GM18873 (cell line): ENCODE data around the gene FRMD3.

ENCODE experiments used
- ATAC-seq: cut with Tn5 transposase; IDR thresholded peaks from one replicate; pipeline ENCODE4 v1.9.1; 2021; ENCODE audit warnings: mild to moderate bottlenecking, moderate library complexity, moderate number of reproducible peaks; ENCODE audit not compliant: unreplicated experiment, low FRiP score

Gene FRMD3

GRCh38 chr9:83538172-83538889 lies at the start of gene FRMD3:
Gene FRMD3 (minus strand): TSS chr9:83538401. CDS start chr9:83538231, 170 bp downstream.
- ATAC-seq = no peak

GRCh38 chr9:83584995-83585394 lies 46.8 kb upstream of the FRMD3 start:
- ATAC-seq = no peak

DNA sequence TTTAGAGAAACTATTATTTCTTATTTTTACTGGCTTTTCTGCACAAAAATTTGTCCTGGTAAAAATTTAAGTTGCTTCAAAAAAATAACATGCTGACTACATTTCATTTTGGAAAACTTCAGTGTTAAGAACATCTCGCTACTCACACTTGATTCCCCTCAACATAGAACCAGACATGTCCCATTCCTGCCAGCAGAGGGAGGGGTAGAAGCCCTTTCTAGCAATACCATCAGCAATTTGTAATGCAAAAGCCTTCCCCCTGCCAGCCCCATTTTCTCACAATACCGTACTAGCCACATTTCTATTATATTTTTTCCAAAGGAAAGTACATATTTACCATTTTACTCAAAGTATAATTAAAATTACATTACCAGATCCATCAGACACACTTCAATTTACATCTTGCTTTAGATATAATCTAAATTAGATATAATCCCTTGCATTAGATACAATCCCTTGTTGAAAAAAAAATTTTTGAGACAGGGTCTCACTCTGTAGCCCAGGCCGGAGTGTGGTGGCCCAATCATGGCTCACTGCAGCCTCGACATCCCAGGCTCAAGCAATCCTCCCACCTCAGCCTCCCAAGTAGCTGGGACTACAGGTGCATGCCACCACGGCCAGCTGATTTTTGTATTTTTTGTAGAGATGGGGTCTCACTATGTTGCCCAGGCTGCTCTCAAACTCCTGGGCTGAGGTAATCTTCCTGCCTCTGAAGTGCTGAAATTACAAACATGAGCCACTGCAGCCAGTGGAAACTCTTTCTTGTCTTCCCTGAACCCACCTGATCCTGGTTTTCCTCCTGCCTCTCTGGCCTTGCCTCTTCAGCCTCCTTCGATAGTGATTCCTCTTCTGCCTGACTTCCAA lies 45.2 kb upstream of the FRMD3 start:
- ATAC-seq = no peak

GRCh38 chr9:83582029-83582428 lies 43.8 kb upstream of the FRMD3 start:
- ATAC-seq = no peak

DNA sequence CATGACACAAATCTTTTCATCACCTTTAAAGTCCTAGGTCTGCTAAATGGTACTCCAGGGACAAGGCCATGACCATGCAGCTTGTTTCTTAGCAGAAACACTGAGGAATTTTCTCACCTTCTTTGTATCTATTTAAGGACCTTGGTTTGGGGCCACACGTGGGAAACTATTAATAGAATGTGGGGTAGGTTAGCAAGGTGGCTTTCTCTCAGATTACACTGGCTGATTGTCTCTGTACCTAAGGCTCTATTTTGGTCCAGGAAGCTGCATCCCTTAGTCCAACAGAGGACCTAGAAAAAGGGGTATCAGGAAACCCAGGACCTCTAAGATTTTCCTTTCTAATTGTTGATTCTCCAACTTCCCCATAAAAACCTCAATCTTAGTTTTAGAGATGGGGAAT lies 36.3 kb upstream of the FRMD3 start:
- no peak for ATAC-seq

GRCh38 chr9:83572524-83572923 lies 34.3 kb upstream of the FRMD3 start:
- ATAC-seq = no peak

GRCh38 chr9:83570359-83570758 lies 32.2 kb upstream of the FRMD3 start:
- no peak for ATAC-seq

GRCh38 chr9:83569326-83569725 lies 31.1 kb upstream of the FRMD3 start:
- no peak for ATAC-seq

- no peak for ATAC-seq
These were observed 25.2 kb upstream of the FRMD3 start for GRCh38 chr9:83563360-83563759.

DNA sequence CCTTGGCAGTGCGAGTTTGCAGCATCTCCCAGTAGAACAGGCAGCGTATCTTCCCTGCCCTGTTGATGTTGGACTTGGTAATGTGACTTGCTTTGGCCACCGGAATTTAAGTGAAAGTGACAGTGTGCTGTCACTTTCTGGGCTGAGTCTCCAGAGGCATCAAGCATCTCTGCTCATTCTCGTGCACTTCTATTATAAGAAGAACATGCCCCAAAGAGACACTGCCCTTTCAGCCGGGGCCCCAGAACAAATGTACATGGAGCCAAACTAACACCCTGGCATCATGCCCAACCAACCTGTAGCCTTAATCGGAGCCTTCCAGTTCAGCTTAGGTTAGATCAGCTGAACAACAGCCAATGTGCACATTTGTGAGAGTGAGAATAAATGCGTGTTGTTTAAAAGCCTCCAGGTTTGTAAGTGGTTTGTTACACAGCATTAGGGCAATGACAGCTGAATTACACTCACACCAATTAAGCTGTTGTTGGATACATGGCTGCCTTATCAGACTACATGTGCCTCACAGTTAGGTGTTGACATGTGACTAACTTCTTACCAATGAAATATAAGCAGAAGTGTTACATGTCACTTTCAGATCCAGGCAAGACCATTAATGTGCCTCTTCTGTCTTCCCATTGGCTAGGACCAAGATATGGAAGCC lies 22.1 kb upstream of the FRMD3 start:
- ATAC-seq = no peak

DNA sequence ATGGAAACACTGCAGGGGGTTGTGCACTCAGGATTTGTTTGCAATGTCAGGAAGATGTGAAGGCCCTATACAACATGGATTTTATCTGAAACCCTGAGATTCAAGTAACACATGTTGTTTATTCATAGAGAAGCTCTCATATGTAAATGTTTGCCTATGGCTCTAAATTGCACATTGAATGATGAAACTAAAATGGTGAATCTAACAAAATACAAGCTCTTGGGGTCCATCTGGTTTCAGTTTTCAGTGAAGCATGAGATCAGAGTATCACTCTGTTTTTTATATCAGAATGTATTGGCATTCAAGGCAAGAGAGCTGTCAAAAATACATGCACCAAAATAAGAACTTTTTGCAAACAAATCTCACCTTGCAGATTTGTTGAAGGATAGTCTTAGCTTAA lies 19.6 kb upstream of the FRMD3 start:
- ATAC-seq = no peak

DNA sequence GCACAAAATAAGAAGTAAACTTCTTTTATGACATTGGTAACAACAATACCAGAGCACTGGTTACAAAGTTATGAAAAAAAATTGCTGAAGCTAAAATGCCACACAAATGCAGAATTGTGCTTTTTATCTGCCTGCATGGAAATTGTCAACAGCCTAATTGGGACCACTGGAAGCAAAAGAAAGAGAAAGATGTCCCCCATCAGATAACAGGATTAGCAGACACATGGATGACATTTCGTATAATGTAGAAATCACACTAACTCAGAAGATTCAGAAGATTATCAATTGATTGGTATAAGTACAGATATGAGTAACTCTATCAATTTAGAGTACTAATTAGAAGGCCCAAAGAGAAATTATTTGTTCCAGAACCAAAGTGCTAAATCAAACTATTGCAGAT lies 19.1 kb upstream of the FRMD3 start:
- ATAC-seq = no peak

DNA sequence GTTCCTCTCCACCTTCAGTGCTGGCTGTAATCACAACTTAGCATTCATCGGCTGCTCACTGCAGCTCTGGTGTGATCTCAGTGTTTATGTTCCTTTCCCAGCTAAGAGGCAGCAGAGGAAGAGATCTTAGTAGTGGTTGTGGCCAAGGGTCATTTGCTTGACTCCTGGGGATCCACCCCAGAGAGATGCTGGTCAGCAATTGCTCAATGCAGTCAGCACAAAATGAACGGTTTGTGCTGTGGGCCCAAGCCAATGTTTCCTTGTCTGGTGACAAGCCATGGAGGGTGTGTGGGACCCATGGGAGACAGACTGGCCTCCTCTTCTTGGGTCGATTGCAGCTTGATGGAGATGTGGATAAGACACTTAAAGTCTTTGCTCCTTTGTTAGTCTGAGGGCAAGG lies 16.1 kb upstream of the FRMD3 start:
- ATAC-seq = no peak

DNA sequence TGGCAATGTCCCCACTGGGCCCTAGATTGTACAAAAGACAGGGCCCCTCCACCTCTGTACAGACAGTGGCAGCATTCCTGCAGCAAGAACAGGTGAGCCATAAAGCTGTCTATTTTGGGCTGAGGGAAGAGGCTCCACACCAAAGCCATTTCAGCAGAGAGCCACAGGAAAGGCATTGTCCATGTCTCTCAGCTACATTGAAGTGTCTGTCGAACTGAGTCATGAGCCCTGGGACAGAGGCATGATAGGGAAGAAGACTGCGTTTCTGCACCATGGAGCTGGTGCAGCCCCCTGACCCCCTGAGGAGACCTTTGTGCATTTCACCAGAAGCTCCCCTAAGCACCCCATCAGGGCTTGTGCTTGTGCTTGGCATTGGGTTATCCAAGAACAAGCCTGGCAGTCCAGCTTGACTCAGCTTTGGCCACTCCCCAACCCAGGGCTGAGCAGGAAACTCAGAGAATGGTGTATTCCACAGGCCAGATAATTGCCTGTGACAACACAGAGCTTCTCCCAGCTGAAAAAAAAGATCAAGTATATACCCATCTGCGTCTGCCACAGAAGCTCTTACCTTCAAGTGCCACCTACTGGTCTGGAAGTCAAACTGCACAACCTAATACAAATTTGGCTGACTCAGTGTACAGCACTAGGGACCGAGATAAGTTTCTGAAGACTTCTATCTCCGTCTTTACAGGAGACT lies 5.9 kb upstream of the FRMD3 start:
- ATAC-seq = no peak

DNA sequence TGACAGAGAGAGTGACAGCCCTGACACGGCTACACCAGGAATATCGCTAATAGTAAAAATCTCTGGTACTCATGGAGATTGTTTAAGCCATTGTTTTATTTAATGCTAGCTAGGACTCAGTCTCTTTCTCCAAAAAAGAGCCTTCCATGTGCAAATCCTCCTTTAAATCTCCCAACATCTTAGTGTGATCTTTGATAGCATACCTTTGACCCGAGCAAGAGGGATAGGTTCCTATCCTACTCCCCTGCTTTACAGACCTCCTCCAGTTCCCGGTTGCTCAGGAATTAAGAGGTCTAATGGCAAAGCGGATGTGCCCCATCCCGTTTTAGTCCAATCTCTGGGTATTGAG lies 663 bp upstream of the FRMD3 start:
- no peak for ATAC-seq

DNA sequence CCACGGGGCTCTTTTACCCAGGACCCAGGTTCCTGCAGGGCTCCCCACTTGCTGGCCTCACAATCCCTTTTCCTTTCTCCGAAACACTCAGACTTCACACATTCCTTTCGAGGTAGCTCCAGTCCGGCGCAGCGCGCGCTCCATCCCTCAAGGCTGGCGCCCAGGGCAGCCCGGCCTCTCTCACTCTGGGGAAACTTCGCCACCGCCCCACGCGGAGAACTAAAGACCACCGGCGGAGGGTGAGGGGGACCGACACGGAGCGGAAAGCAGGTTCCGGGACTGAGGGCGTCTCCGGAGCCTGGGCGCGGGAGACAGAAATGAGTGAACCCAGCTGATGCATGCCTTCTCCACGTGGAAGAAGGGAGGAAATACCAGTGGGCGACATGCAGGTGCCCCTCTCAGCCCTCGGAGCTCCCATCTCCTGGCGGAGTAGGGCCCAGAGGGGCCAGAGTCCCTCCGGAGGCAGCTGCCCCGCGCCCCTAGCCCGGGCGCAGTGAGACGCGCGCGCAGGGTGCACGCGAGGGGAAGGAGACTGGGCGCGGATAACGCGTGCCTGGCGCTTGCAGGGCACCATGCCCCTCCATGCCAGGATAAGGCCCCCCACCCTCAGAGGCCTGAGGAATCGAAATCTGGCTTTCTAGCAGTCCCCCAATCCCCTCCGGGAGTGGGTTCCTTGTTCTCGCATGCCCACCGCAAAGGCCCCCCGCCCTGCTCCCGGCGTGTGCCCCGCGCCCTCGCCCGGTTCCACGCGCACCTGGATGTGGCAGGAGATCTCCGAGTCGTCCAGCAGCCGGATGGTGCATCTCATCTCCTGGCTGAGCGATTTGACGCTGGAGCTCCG lies 650 bp downstream of the FRMD3 start:
- ATAC-seq = no peak

- ATAC-seq = no peak
These were observed 1.9 kb downstream of the FRMD3 start for GRCh38 chr9:83536332-83536731.

GRCh38 chr9:83535736-83536135 lies 2.5 kb downstream of the FRMD3 start:
- no peak for ATAC-seq

DNA sequence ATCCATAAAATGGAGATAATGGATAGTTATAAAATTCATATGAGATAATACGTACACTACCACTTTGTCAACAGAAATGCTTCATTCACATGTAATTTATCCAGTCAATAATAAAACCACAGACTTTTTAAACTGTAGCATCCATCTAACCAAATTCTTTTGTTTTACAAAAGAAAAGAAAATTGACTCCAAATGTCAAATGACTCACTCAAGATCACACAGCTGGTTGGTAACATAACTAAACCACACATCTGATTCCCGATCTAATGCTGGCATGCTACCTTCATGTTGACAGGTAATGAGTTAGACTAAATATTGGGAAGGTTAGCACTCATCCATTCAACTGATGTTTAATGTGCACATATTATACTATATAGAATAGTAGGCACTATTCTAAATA lies 4.9 kb downstream of the FRMD3 start:
- ATAC-seq = no peak

DNA sequence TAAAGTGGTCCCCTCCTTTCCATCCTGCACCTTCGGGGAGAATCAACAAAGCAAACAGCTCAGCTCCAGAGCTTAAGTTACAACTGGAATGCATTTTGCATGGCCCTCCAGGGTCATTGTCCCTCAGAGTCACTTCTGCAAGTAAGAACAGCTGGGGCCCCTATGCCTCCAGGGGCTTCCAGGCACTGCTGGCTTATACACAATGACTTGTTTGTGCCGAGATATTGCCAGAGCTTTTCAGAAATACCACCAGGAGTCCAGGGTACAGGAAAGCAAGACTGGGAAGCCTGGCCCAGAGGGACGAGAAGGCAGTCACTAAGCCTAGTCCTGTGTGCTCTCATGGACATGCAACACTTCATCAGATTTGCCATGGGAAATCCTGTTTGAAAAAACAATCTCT lies 11.3 kb downstream of the FRMD3 start:
- ATAC-seq = no peak
